GM12878 (cell line): ENCODE data around the gene HSD3B1. TPM values are rescaled to one million over a fixed set of nuclear protein-coding genes. Genes with fewer than 3 reads are reported as not detected.

ENCODE experiments used
- ATAC-seq: fragments of 200-7000 bp; cut with Tn5 transposase; 3 replicates; pipeline ENCODE4 v1.9.1; 2020; ENCODE audit warnings: mild to moderate bottlenecking, moderate library complexity
- BruUV-seq: library from RNA; stranded (reverse); fragments of 400-500 nt; replicated peaks from 2 replicates; lab custom pipeline; 2021; lab: Mats Ljungman, UMichigan
- CTCF ChIA-PET: fragments of 300-600 bp; sonication (Branson Sonifier 250); formaldehyde crosslinking; extraction: SDS; loops from one replicate; lab custom pipeline; 2021; ENCODE audit warnings: inconsistent platforms; lab: Yijun Ruan, JAX
- POLR2A ChIA-PET: fragments of 350-600 bp; formaldehyde crosslinking; extraction: SDS; loops from one replicate; lab custom pipeline; 2021; ENCODE audit warnings: inconsistent platforms; lab: Charles Lee
- RAD21 ChIA-PET: fragments of 300-600 bp; sonication (Branson Sonifier 250); formaldehyde crosslinking; loops from one replicate; lab custom pipeline; 2023; ENCODE audit warnings: antibody characterized with exemption; ENCODE audit not compliant: unreplicated experiment; lab: Charles Lee
- SMC1A ChIA-PET: fragments of 300-600 bp; sonication (Branson Sonifier 250); formaldehyde crosslinking; loops from one replicate; lab custom pipeline; 2023; ENCODE audit not compliant: unreplicated experiment, uncharacterized antibody; lab: Charles Lee
- DNase-seq: peaks from one replicate; pipeline ENCODE4 v3.0.0-alpha.2; 2011; ENCODE audit warnings: low read depth, low spot score
- FAIRE-seq: peaks from 3 replicates; lab custom pipeline; 2011; peaks lifted over from hg19 to GRCh38; lab: Jason Lieb, UNC
- H2AFZ ChIP-seq: 2 replicates; pipeline ENCODE4 v1.6.0; 2011; ENCODE audit warnings: low read depth, low read length, control low read depth; ENCODE audit not compliant: control insufficient read depth
- H3K27ac ChIP-seq: 2 replicates; pipeline ENCODE4 v1.5.1; 2011; ENCODE audit warnings: control low read depth; ENCODE audit not compliant: control insufficient read depth, insufficient read depth
- H3K27me3 ChIP-seq, 2 experiments: replicated peaks in 1 of 2; 2 replicates each; pipeline versions ENCODE4 v1.6.0 to v1.6.1; 2011; ENCODE audit warnings: low read length in 1 of 2; ENCODE audit not compliant: control insufficient read depth in 2 of 2, insufficient read depth in 2 of 2
- H3K36me3 ChIP-seq, 2 experiments: 2 replicates each; pipeline ENCODE4 v1.5.1; 2011; ENCODE audit warnings: low read length in 1 of 2; ENCODE audit not compliant: control insufficient read depth in 2 of 2, insufficient read depth in 2 of 2
- H3K4me1 ChIP-seq: 2 replicates; pipeline ENCODE4 v1.6.1; 2011; ENCODE audit warnings: mild to moderate bottlenecking, low read length, moderate library complexity, mixed read lengths; ENCODE audit not compliant: control insufficient read depth, insufficient read depth
- H3K4me2 ChIP-seq: 2 replicates; pipeline ENCODE4 v1.6.0; 2011; ENCODE audit warnings: control low read depth; ENCODE audit not compliant: control insufficient read depth, insufficient read depth
- H3K4me3 ChIP-seq: fragments of 200-600 bp; sonication (generic); 2 replicates; pipeline ENCODE4 v1.5.1; 2016
- H3K79me2 ChIP-seq: 2 replicates; pipeline ENCODE4 v1.6.0; 2011; ENCODE audit warnings: low read length; ENCODE audit not compliant: control insufficient read depth, insufficient read depth
- H3K9ac ChIP-seq: 2 replicates; pipeline ENCODE4 v1.8.0; 2011; ENCODE audit warnings: low read length, control low read depth, mixed read lengths; ENCODE audit not compliant: control insufficient read depth, insufficient read depth
- H3K9me3 ChIP-seq: replicated peaks from 3 replicates; pipeline ENCODE4 v1.5.1; 2011; ENCODE audit warnings: mild to moderate bottlenecking, low read length; ENCODE audit not compliant: control insufficient read depth, insufficient read depth
- H4K20me1 ChIP-seq: 2 replicates; pipeline ENCODE4 v1.6.0; 2011; ENCODE audit not compliant: control insufficient read depth, insufficient read depth
- BACH1 ChIP-seq: fragments of 450-650 bp; IDR thresholded peaks from 2 replicates; pipeline ENCODE4 v1.6.1; 2017; ENCODE audit warnings: mild to moderate bottlenecking, borderline replicate concordance
- CHD2 ChIP-seq: IDR thresholded peaks from 2 replicates; pipeline ENCODE4 v1.6.1; 2011; ENCODE audit warnings: low read depth, low read length, improper control_type of control experiment, borderline replicate concordance
- E2F4 ChIP-seq: IDR thresholded peaks from 2 replicates; pipeline ENCODE4 v1.6.1; 2012; ENCODE audit warnings: low read depth, low read length, improper control_type of control experiment
- KLF5 ChIP-seq: fragments of 450-650 bp; IDR thresholded peaks from 2 replicates; pipeline ENCODE4 v1.6.1; 2014; ENCODE audit warnings: mild to moderate bottlenecking; ENCODE audit not compliant: partially characterized antibody
- NFYA ChIP-seq: IDR thresholded peaks from 2 replicates; pipeline ENCODE4 v1.6.1; 2011; ENCODE audit warnings: low read depth, mild to moderate bottlenecking, low read length, improper control_type of control experiment, borderline replicate concordance
- POLR2AphosphoS2 ChIP-seq: IDR thresholded peaks from 2 replicates; pipeline ENCODE4 v1.6.1; 2011; ENCODE audit warnings: low read depth, mild to moderate bottlenecking, low read length, improper control_type of control experiment, moderate library complexity
- RB1 ChIP-seq: fragments of 450-650 bp; formaldehyde crosslinking; IDR thresholded peaks from 2 replicates; pipeline ENCODE4 v1.6.1; 2017; ENCODE audit warnings: mild to moderate bottlenecking, borderline replicate concordance
- RELB ChIP-seq: fragments of 450-650 bp; IDR thresholded peaks from 2 replicates; pipeline ENCODE4 v1.6.1; 2017; ENCODE audit warnings: low read depth, mild to moderate bottlenecking, moderate library complexity
- RFX5 ChIP-seq: IDR thresholded peaks from 2 replicates; pipeline ENCODE4 v1.6.1; 2011; ENCODE audit warnings: low read depth, low read length, improper control_type of control experiment
- SMARCA5 ChIP-seq: fragments of 450-650 bp; IDR thresholded peaks from 2 replicates; pipeline ENCODE4 v1.6.1; 2017; ENCODE audit warnings: mild to moderate bottlenecking
- WRNIP1 ChIP-seq: IDR thresholded peaks from 2 replicates; pipeline ENCODE4 v1.6.1; 2011; ENCODE audit warnings: low read depth, low read length, improper control_type of control experiment, borderline replicate concordance
- ZNF207 ChIP-seq: fragments of 450-650 bp; IDR thresholded peaks from 2 replicates; pipeline ENCODE4 v1.6.1; 2014; ENCODE audit warnings: antibody characterized with exemption, mild to moderate bottlenecking, borderline replicate concordance
- WGBS: methylation state at CpG from one replicate; pipeline ENCODE4 v1.1.6; 2016; ENCODE audit warnings: low lambda C conversion rate; ENCODE audit not compliant: insufficient replicate concordance, insufficient coverage; ENCODE audit errors: missing lambda C conversion rate; 5-methylcytosine and 5-hydroxymethylcytosine counted together
- in situ Hi-C: fragments of 300-500 bp; cut with MboI; formaldehyde crosslinking; loops from 9 replicates; pipeline ENCODE4 v1.14.3; 2018; ENCODE audit warnings: mixed read lengths
- intact Hi-C: fragments of 100-400 bp; cut with micrococcal nuclease; formaldehyde crosslinking; loops from one replicate; pipeline ENCODE4 v1.14.2; 2022; ENCODE audit not compliant: unreplicated experiment
- polyA plus RNA-seq, 11 experiments: library from polyadenylated mRNA; depleted of rRNA in 4 of 11; unstranded in 6 of 11; stranded (reverse) in 5 of 11; fragments of >200 nt; fragmentation: Nextera tagmentation in 4 of 11; fragmentation: Illumina TruSeq in 1 of 11; extraction: Ambion mirVana in 4 of 11; extraction: Trizol in 1 of 11; gene quantifications; 1 replicate in 1 of 11; 2 replicates in 10 of 11; pipeline versions ENCODE4 v1.2.1 to v1.2.3, GENCODE V29; 2011 to 2016; ENCODE audit warnings: inconsistent platforms in 2 of 11, missing spikeins in 2 of 11, low read depth in 1 of 11
- total RNA-seq, 4 experiments: library from RNA; depleted of rRNA in 3 of 4; stranded (reverse); fragments of >200 nt in 3 of 4; fragmentation: Illumina TruSeq in 1 of 4; extraction: Trizol in 1 of 4; gene quantifications; 2 replicates each; pipeline versions ENCODE4 v1.2.1 to v1.2.3, GENCODE V29; 2013 to 2021
- TF ChIP-seq, protein P1 (sequence below): IDR thresholded peaks from 2 replicates; pipeline ENCODE4 v1.6.1; 2011; ENCODE audit warnings: borderline replicate concordance, low read depth, mild to moderate bottlenecking, moderate library complexity, mixed read lengths, low read length; ENCODE audit not compliant: insufficient read depth; ENCODE audit errors: extremely low read length

The HSD3B1 gene
- total and polyA plus RNA-seq, 10 of the 15 experiments (the other 5 are each of a cell fraction or from before 2014, with no cell fraction given) = not detected

DNA sequence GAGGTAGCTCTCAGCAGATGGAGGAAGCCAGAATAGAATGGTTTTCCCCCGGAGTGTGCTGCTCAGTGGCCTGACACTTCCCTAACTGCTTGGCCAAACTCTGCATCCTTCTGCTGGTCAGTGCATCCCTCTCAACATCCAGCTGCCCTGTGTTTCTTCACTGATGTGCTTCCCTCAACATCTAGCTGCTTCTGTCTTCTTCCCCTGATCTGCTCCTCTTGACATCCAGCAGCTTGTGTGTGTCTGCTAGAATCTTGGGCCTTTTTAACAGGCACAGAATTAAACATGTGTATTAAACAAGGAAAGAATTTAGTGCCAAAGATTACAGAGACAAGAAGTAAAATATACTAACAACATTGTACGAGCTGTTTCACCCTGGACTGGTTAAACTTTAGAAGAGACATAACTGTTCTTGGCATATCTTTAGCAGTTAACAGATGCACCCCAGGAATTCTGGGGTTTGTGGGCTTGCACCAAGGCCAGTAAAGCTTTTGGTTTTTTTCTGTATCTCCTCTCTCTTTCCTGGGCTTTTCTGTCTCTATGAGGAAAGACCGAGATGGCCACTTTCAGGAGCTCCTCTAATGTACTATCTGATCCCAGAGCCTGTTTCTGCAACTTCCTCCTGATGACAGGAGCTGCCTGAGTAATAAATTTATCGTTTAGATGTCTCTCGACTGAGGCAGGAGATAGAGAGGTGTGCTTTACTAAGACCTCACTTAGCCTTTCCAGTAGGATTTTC, 34.8 kb upstream of the HSD3B1 start:
- H3K36me3 ChIP-seq = no peaks in the 10 kb centered on the region
- intact Hi-C loops = loop anchor here (5.0 to 10.0 kb wide), 2 partner anchors 97 to 185 kb away; no protein-coding TSS in a partner anchor
- no peak for DNase-seq
- in situ Hi-C loops = no loop called here
- H3K4me1 ChIP-seq = no peaks in the 10 kb centered on the region
- no peak overlapping the region for H3K9ac ChIP-seq
- H4K20me1 ChIP-seq = no peaks in the 10 kb centered on the region; the same call in 1 of the 2 replicates
- H3K27ac ChIP-seq = no peak overlapping the region
- no peak overlapping the region for H2AFZ ChIP-seq
- no peaks in the 10 kb centered on the region for H3K27me3 ChIP-seq
- no TSS peak for BruUV-seq
- ATAC-seq = no peak
- 23% methylated on average over 5 of the region's 5 CpGs for WGBS
- POLR2A ChIA-PET = no interaction called here
- SMC1A ChIA-PET = interaction anchor here (1.4 kb wide), 1 partner anchor 34 kb away, joined by 3 read pairs; no protein-coding TSS in a partner anchor
- TF ChIP-seq ZNF207 = no peak
- no peak for TF ChIP-seq CHD2
- TF ChIP-seq RFX5 = no peak
- no peak for TF ChIP-seq NFYA
- no peak for TF ChIP-seq POLR2AphosphoS2
- H3K9me3 ChIP-seq = no peaks in the 10 kb centered on the region
- RAD21 ChIA-PET = interaction anchor here (0.8 kb wide), 1 partner anchor 17 kb away, joined by 3 read pairs; no protein-coding TSS in a partner anchor
- FAIRE-seq = no peak
- CTCF ChIA-PET = interaction anchor here (1.2 kb wide), 1 partner anchor 9 kb away, joined by 4 read pairs; no protein-coding TSS in a partner anchor
- H3K4me3 ChIP-seq = no peak overlapping the region
- H3K79me2 ChIP-seq = no peaks in the 10 kb centered on the region
- no peak overlapping the region for H3K4me2 ChIP-seq

GRCh38 chr1:119472819-119473175, 34.2 kb upstream of the HSD3B1 start:
- Histone ChIP-seq H3K9ac (no peak overlapping the region), H3K36me3 (no peaks in the 10 kb centered on the region), H3K27ac (no peak overlapping the region), H3K9me3 (no peaks in the 10 kb centered on the region), H3K79me2 (no peaks in the 10 kb centered on the region), H3K4me1 (no peaks in the 10 kb centered on the region), H3K27me3 (no peaks in the 10 kb centered on the region), H3K4me2 (no peak overlapping the region), H3K4me3 (no peak overlapping the region), H4K20me1 (no peaks in the 10 kb centered on the region; the same call in 1 of the 2 replicates), H2AFZ (no peak overlapping the region)
- ChIA-PET CTCF (no interaction called here), RAD21 (no interaction called here), POLR2A (no interaction called here), SMC1A (interaction anchor here (1.1 to 1.4 kb wide), 2 partner anchors 34 to 100 kb away, joined by 3 read pairs; no protein-coding TSS in a partner anchor)
- in situ Hi-C loops = no loop called here
- TF ChIP-seq RELB (no peak), WRNIP1 (no peak), KLF5 (no peak), RB1 (no peak), E2F4 (no peak), SMARCA5 (no peak), BACH1 (no peak)
- TF ChIP-seq, protein P1, sequence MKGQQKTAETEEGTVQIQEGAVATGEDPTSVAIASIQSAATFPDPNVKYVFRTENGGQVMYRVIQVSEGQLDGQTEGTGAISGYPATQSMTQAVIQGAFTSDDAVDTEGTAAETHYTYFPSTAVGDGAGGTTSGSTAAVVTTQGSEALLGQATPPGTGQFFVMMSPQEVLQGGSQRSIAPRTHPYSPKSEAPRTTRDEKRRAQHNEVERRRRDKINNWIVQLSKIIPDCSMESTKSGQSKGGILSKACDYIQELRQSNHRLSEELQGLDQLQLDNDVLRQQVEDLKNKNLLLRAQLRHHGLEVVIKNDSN = no peak
- ATAC-seq (no peak), FAIRE-seq (no peak), DNase-seq (no peak)
- 0% methylated on average over 3 of the region's 3 CpGs for WGBS
- intact Hi-C loops = loop anchor here (5.0 to 10.0 kb wide), 2 partner anchors 98 to 185 kb away; no protein-coding TSS in a partner anchor
- no TSS peak for BruUV-seq
